WI38 (cell line): ENCODE results near the gene GSTM2.
A peak's percentile ranks its signal among the peaks of the same experiment; 100 is the strongest.

Source experiments
- H3K4me3 ChIP-seq: 2 replicates; pipeline ENCODE4 v1.5.1; 2011; ENCODE audit warnings: low read depth, mild to moderate bottlenecking, control low read depth, low read length
- TF ChIP-seq, protein P1 (sequence below): IDR thresholded peaks from 2 replicates; pipeline ENCODE4 v1.5.1; 2012; ENCODE audit warnings: low read depth, mild to moderate bottlenecking, control low read depth, low read length

Gene GSTM2

DNA sequence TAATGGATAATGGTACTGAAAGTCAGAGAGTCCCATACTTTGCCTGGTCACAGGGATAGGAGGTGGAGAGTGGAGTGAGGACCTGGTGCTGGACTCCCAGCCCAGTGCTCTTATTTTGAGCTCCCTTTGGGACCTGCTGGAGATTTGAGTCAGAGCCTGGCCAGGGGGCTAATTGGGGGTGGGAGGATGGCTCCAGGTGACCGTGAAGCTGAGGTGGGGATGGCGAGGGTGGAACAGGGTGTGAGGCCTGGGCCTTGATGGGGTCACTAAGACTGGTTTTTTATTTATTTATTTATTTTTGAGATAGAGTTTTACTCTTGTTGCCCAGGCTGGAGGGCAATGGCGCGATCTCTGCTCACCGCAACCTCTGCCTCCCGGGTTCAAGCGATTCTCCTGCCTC is 30.4 kb upstream of the GSTM2 start:
- TF ChIP-seq, protein P1, sequence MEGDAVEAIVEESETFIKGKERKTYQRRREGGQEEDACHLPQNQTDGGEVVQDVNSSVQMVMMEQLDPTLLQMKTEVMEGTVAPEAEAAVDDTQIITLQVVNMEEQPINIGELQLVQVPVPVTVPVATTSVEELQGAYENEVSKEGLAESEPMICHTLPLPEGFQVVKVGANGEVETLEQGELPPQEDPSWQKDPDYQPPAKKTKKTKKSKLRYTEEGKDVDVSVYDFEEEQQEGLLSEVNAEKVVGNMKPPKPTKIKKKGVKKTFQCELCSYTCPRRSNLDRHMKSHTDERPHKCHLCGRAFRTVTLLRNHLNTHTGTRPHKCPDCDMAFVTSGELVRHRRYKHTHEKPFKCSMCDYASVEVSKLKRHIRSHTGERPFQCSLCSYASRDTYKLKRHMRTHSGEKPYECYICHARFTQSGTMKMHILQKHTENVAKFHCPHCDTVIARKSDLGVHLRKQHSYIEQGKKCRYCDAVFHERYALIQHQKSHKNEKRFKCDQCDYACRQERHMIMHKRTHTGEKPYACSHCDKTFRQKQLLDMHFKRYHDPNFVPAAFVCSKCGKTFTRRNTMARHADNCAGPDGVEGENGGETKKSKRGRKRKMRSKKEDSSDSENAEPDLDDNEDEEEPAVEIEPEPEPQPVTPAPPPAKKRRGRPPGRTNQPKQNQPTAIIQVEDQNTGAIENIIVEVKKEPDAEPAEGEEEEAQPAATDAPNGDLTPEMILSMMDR: no peak

DNA sequence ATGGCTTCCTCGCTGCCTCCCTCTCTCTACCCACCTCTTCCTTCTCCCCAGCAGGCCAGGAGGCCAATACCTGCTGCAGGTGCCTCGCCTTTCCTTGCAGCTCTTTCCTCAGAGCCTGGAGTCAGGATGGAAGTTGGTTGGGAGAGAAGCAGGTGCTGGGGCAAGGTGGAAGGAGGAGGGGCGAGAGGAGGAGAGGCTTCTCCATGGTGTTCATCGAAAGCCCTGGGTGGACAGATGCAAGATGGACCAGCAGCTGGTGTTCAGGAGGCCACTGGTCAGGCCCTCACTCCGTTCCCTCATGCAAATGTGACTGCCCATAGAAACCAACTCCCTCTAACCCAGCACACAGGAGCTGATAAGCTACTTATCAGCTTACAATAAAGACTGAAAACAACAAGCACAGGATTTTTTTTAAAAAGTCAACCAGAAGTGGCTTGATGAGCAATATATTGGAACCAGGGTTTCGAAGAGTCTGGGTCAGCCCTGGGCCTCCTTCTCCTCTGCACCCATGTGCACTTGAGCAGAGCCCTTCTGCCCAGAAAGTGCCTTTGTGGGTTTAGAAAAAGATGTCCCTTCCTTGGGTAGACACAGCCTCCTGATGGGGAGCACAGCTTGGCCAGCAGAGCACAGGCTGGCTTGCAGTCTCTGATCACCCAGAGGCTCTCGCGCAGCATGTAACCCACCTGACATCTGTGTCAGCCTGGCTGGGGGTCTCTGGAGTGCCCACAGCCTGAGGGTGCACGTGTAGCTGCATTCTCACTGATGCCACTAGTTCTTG is 28.6 kb upstream of the GSTM2 start:
- TF ChIP-seq, protein P1: no peak
- H3K4me3 ChIP-seq: no peak overlapping the region

More for the DNA sequence above, 30.4 kb upstream of the GSTM2 start:
- no peak overlapping the region for H3K4me3 ChIP-seq

DNA sequence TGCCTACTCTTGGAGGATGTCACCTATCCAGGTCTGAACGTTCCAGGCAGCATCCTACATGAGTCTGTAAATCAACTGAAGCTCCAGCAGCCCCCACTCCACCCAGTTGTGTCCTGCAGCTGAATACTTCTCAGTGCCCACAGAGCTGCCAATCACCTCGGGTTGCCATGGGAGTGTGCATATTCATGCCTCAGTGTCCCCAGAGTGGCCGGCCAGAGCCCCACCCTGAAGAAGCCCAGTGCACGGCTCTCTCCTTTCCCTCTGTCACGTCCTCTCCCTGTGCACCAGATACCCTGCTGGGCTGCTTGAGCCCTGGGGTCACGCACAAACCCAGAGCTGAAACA is 28.0 kb upstream of the GSTM2 start:
- TF ChIP-seq, protein P1: no peak
- no peak overlapping the region for H3K4me3 ChIP-seq

DNA sequence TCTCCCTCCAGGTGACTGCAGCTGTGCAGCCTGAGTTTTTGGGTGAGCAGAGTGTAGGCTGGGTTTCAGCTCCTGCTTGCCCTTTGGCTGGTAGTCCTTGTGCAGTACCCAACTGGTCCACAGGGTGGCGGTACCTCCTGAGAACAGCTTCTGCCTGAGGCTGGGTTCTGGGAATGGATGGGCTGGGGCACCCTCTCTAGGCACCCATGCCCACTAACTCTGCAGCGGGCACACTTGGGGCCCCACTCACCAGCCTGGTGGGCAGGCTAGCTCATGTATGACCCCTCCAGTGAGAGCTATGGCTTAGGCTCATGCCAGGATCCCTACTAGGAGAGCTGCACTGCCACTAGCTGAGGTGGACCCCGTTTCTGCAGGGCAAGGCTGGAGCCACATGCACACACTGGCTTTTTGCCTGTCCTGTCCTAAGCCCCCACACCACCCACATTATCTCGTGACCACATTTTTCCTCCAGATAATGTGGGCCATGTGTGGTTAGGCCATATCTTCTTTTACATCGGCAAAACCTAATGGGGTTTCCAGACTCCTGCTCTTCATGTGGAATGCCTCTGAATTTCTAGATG is 27.5 kb upstream of the GSTM2 start:
- TF ChIP-seq, protein P1: peak; percentile 93

DNA sequence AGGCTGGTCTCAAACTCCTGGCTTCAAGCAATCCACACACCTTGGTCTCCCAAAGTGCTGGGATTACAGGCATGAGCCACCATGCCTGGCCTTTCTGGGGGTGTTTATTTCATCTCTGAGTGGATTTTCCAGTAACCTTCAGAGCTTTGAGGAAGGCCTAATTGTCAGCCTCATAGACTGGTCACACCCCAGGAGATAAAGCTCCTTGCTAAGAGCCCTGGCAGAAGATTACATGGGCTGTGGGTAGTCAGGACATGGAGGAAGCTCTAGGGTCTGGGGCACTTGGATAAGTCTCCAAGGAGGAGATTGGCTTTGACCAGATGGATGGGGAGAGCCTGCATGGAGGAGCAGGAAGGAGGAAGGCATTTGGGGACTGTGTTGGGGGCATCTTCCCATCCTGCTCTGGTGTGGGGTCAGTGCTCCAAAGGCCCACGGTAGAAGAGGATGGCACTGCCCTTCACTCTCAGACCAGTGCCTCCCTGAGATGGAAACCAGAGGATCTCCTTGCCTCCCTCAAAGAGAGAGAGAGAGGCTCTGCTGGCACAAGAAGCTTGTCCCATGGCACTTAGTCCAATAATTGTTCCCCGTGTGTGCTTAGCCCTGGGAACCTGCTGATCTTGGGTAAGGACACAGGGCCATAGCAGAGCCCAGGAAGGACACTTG is 26.6 kb upstream of the GSTM2 start:
- TF ChIP-seq, protein P1: no peak

More for the DNA sequence above, 27.5 kb upstream of the GSTM2 start:
- H3K4me3 ChIP-seq: no peak overlapping the region

DNA sequence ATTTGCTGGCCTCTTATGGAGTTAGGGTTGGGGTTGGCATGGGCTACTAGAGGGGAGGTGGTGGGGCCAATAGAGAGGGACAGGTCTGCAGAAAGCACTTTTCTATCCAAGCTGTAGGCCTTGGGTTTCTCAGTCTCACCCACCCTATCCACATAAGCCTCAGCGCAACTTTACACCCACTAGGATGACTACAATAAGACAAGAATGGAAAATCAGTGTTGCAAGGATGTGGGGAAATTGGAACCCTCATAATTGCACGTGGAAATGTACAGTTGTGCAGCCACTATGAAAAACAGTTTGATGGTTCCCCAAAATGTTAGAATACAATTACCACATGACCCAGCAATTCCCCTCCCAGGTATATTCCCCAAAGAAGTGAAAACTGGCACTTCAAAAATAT is 26.0 kb upstream of the GSTM2 start:
- no peak overlapping the region for H3K4me3 ChIP-seq
- TF ChIP-seq, protein P1: no peak

More for the DNA sequence above, 26.6 kb upstream of the GSTM2 start:
- no peak overlapping the region for H3K4me3 ChIP-seq

DNA sequence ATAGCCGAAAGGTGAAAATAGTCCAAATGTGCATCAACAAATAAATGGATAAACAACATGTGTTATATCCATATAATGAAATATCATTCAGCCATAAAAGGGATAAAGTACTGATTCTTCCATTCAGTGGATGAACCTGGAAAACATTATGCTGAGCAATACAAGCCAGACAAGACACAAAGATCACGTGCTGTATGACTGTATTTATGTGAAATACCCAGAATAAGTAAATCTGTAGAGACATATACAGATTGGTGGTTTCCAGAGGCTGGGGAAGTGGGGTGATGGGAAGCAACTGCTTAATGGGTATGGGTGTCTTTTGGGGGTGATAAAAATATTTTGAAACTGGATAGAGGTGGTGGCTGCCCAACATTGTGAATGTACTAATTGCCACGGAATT is 25.2 kb upstream of the GSTM2 start:
- TF ChIP-seq, protein P1: no peak
- no peak overlapping the region for H3K4me3 ChIP-seq
